Retinal pigment epithelial cell (primary cell): ENCODE measurements around the gene SETX.

Experiments
- DNase-seq: peaks from one replicate; pipeline ENCODE4 v3.0.0-alpha.2; 2010; ENCODE audit warnings: low read depth
- H3K4me3 ChIP-seq: 2 replicates; pipeline ENCODE4 v1.5.1; 2011; ENCODE audit warnings: mild to moderate bottlenecking, low read length, control low read depth, moderate library complexity
- TF ChIP-seq, protein P1 (sequence below): conservative IDR thresholded peaks from 2 replicates; pipeline ENCODE4 v1.5.1; 2011; ENCODE audit warnings: low read depth, low read length, control low read depth, inconsistent platforms

SETX gene

DNA sequence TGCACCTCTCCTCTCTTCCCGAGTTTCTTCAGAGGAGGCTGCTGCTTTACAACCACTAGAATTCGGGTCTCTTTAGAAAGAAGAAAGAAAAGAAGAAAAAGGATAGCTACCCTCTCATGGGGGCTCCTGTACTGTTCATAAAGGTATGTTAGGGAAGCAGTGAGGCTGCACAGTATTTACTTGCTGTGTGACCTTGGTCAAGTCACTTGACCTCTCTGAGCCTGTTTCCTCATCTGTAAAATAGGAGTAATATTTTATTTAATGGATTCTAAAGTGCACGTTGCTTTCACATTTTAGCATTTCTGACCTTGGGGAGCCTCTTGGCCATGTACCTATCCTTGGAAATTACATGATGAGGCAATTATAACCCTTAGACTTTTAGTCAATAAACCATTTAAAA, 88.8 kb downstream of the SETX start:
- H3K4me3 ChIP-seq, result no peak overlapping the region
- TF ChIP-seq, protein P1, sequence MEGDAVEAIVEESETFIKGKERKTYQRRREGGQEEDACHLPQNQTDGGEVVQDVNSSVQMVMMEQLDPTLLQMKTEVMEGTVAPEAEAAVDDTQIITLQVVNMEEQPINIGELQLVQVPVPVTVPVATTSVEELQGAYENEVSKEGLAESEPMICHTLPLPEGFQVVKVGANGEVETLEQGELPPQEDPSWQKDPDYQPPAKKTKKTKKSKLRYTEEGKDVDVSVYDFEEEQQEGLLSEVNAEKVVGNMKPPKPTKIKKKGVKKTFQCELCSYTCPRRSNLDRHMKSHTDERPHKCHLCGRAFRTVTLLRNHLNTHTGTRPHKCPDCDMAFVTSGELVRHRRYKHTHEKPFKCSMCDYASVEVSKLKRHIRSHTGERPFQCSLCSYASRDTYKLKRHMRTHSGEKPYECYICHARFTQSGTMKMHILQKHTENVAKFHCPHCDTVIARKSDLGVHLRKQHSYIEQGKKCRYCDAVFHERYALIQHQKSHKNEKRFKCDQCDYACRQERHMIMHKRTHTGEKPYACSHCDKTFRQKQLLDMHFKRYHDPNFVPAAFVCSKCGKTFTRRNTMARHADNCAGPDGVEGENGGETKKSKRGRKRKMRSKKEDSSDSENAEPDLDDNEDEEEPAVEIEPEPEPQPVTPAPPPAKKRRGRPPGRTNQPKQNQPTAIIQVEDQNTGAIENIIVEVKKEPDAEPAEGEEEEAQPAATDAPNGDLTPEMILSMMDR, result no peak
- no peak for DNase-seq

DNA sequence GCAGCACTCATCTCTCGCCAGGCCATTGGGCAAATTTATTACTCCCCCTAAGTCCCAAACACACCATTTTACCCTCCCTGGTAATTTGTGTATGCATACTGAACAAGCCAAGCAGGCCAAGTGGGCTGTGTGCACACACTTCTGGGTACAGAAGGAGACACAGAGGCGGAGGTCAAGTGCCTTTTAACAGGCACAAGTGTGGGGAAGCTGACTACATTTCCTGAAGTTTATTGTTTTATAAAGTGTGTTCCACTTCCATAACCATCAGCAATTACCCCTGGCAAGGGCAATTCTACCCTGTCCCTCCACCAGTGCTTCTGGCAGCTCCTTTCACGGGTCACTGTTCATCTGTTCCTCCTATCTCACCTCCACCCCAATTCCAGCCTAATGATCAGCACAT, 93.9 kb downstream of the SETX start:
- no peak for DNase-seq
- no peak overlapping the region for H3K4me3 ChIP-seq
- TF ChIP-seq, protein P1, result no peak

DNA sequence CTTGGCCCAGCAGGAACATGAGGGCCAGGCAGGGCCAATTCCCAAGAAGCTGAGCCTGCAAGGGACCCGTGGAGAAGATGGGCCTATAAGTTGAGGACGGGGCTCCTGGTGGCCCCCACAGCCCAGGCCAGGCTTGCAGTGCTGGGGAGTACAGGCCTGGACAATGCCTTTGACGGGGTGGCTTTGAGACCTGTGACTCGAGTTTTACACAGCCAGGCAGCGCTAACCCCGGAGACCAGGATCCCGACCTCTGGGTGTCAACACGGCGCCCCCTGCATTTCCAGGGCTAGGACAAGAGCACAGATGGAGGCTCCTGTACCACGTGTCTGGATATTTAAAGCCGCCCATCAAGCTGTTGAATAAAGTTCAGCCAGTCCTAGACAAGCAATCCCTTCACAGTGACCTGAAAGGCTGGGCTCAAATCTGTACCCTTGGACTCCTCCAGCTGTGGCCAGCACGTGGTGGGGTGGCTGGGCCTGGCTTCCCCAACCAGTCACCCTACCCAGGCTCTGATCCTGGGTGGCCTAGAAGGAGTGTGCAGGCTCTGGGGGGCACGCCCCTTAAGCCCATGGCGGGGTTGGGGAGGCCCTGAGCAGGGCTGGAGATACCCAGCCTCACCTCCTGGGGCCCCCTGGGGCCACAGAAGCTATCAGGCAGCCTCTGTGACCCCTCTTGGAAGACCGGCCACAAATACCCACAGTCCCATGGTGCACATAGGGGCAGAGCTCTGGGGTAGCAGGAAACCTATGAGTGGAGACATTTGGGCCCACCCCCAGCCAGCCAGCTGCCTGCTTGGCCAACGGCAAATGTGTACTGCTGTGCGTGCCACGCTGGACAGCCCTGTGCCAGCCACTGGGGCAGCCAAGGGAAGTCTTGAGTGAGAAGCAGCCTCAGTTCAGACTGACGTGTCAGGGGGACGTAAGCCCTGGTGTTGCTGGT, 104.2 kb downstream of the SETX start:
- TF ChIP-seq, protein P1, result no peak
- no peak for DNase-seq
- no peak overlapping the region for H3K4me3 ChIP-seq

DNA sequence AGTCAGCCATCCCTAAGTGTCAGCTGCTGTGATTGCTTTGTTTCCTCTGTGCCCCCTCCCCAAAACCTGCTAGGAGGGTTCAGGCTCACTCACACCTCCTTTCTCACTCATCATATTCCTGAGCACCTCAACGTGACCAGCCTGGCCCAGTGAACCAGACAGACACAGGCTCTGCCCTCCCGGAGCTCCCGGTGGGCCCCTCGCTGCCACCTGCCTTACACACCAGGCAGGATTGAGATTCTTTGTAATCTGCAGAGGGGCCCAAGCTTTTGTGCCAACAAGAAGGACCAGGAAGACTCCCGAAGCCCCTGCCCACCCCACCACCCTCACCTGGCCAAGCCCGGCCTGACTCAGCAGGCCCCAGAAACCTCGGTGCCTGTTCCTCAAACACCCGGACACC, 105.1 kb downstream of the SETX start:
- DNase-seq, result no peak
- TF ChIP-seq, protein P1, result no peak
- H3K4me3 ChIP-seq, result no peak overlapping the region

DNA sequence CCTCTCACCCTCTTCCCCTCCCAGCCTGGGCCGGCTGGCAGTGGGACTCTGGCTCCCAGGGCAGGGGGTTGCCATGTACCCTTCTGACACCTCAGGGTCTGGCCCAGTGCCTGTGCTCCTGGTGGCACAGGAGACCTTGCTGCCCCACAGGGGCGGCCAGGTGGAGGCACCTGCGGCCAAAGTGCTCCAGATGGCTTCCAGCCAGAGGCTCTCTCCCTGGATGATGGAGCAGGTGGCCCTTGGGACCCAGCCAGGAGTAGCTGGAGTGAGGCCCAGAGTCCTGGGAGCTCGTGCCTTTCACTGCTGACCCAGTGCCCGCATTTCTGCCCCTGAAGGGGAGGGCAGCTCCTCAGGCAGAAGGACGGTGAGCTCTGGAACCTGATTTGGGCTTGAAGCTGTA, 105.7 kb downstream of the SETX start:
- TF ChIP-seq, protein P1, result no peak
- no peak for DNase-seq
- no peak overlapping the region for H3K4me3 ChIP-seq

DNA sequence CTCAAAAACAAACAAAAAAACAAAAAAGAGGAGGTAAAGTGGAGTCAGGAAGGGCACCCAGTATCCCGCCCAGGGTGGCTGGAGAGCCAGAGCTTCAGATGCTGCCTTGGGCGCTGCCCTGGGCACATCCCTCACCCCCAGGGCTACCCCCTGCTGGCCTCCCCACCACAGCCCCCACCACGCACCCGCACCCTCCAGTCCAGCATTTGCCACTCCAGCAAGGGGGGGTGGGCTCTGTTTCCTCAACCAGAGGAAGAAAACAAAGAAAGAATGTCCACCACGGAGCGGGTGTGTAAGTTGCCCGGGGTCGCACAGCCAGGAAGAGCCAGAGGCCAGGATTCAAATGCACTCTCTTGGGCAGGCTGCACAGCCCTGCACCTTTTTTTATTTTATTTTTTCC, 106.8 kb downstream of the SETX start:
- no peak for DNase-seq
- no peak overlapping the region for H3K4me3 ChIP-seq
- TF ChIP-seq, protein P1, result no peak

DNA sequence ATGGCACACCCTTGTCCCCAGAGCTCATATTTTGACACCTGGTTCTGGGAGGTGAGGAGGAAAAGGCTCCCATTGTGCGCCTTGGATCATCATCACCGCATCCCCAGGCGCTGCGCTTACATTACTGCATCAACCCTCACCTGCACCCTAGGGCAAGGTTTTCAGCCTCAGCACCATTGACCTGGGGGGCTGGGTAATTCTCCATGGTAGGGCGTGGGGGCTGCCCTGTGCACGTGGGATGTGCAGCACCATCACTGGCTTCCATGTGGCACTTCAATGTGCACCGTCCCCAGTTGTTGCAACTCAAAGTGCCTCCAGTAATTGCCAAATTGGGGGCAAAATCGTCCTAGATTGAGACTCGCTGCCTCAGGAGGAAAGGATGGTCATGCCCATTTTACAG, 109.3 kb downstream of the SETX start:
- no peak overlapping the region for H3K4me3 ChIP-seq
- DNase-seq, result no peak
- TF ChIP-seq, protein P1, result no peak
